Panc1 (cell line): ENCODE data around the gene STIL. TPM values are rescaled to one million over a fixed set of nuclear protein-coding genes. Genes with fewer than 3 reads are reported as not detected.
"Not testable (repeated sequence)": the region's sequence is repeated elsewhere in the genome, so short reads cannot be mapped to it uniquely, and the experiment has no call there.

Experiments used
- ATAC-seq: fragments of 200-7000 bp; cut with Tn5 transposase; 2 replicates; pipeline ENCODE4 v1.9.1; 2020; ENCODE audit warnings: mild to moderate bottlenecking, moderate library complexity
- BruUV-seq: library from RNA; stranded (reverse); fragments of 400-500 nt; replicated peaks from 2 replicates; lab custom pipeline; 2021; lab: Mats Ljungman, UMichigan
- CTCF ChIA-PET: fragments of 300-600 bp; sonication (Branson Sonifier 250); formaldehyde crosslinking; loops from one replicate; lab custom pipeline; 2022; ENCODE audit warnings: antibody characterized with exemption; lab: Charles Lee
- POLR2A ChIA-PET: fragments of 300-600 bp; sonication (Branson Sonifier 250); formaldehyde crosslinking; loops from one replicate; lab custom pipeline; 2022; ENCODE audit warnings: antibody characterized with exemption; lab: Charles Lee
- DNase-seq: peaks from one replicate; pipeline ENCODE4 v3.0.0-alpha.2; 2010; ENCODE audit warnings: low read depth, low spot score
- H3K27ac ChIP-seq: 2 replicates; pipeline ENCODE4 v1.5.1; 2011; ENCODE audit warnings: mild to moderate bottlenecking, low read length, inconsistent platforms
- H3K27me3 ChIP-seq: fragments of 200-500 bp; sonication (Bioruptor generic); 2 replicates; pipeline ENCODE4 v1.6.0; 2014; ENCODE audit warnings: low read length, inconsistent platforms; ENCODE audit not compliant: control insufficient read depth, insufficient read depth
- H3K36me3 ChIP-seq: fragments of 200-500 bp; sonication (Bioruptor generic); 2 replicates; pipeline ENCODE4 v1.5.1; 2014; ENCODE audit warnings: inconsistent platforms, mild to moderate bottlenecking, low read length, moderate library complexity; ENCODE audit not compliant: control insufficient read depth, insufficient read depth
- H3K4me1 ChIP-seq: 2 replicates; pipeline ENCODE4 v1.5.1; 2011; ENCODE audit warnings: inconsistent platforms, mild to moderate bottlenecking, low read length, moderate library complexity; ENCODE audit not compliant: control insufficient read depth, insufficient read depth
- H3K4me3 ChIP-seq, 2 experiments: 2 replicates each; pipeline ENCODE4 v1.5.1; 2011 to 2012; ENCODE audit warnings: low read depth in 2 of 2, low read length in 2 of 2, mild to moderate bottlenecking in 2 of 2, inconsistent platforms in 1 of 2, moderate library complexity in 1 of 2
- H3K9me3 ChIP-seq: fragments of 200-500 bp; sonication (Bioruptor generic); 2 replicates; pipeline ENCODE4 v1.5.1; 2014; ENCODE audit warnings: low read depth, mild to moderate bottlenecking, inconsistent platforms, low read length, moderate library complexity; ENCODE audit not compliant: control insufficient read depth, insufficient read depth
- POLR2AphosphoS5 ChIP-seq: IDR thresholded peaks from 2 replicates; pipeline ENCODE4 v1.6.1; 2012; ENCODE audit warnings: mild to moderate bottlenecking, low read depth, low read length, moderate library complexity
- REST ChIP-seq, 2 experiments: IDR thresholded peaks; 2 replicates each; pipeline ENCODE4 v1.6.1; 2011 to 2012; ENCODE audit warnings: low read depth in 2 of 2, control low read depth in 1 of 2, low read length in 1 of 2, mild to moderate bottlenecking in 1 of 2, moderate library complexity in 1 of 2; ENCODE audit not compliant: insufficient read depth in 1 of 2
- SIN3A ChIP-seq: IDR thresholded peaks from 2 replicates; pipeline ENCODE4 v1.6.1; 2012; ENCODE audit warnings: low read depth, mild to moderate bottlenecking, low read length, moderate library complexity, borderline replicate concordance; ENCODE audit not compliant: insufficient read depth
- TCF7L2 ChIP-seq: IDR thresholded peaks from 2 replicates; pipeline ENCODE4 v1.6.1; 2011; ENCODE audit warnings: mild to moderate bottlenecking, low read depth, low read length, inconsistent platforms
- in situ Hi-C: cut with HindIII; loops from 2 replicates; pipeline ENCODE4 v1.10.0; 2016; ENCODE audit warnings: low sequenced_read_pairs, low pct_unique_long_range_greater_than_20kb
- intact Hi-C: fragments of 100-400 bp; cut with micrococcal nuclease; formaldehyde crosslinking; loops from one replicate; pipeline ENCODE4 v1.10.0; 2022; ENCODE audit not compliant: unreplicated experiment
- total RNA-seq: library from RNA; stranded (reverse); gene quantifications from one replicate; pipeline ENCODE4 v1.2.1, GENCODE V29; 2021; ENCODE audit not compliant: unreplicated experiment
- TF ChIP-seq, protein P1 (sequence below): fragments of 450-650 bp; IDR thresholded peaks from 2 replicates; pipeline ENCODE4 v1.5.1; 2017; ENCODE audit warnings: mild to moderate bottlenecking

Gene STIL
- total RNA-seq, 1 experiment from 2014 or later, result 31.6 TPM

DNA sequence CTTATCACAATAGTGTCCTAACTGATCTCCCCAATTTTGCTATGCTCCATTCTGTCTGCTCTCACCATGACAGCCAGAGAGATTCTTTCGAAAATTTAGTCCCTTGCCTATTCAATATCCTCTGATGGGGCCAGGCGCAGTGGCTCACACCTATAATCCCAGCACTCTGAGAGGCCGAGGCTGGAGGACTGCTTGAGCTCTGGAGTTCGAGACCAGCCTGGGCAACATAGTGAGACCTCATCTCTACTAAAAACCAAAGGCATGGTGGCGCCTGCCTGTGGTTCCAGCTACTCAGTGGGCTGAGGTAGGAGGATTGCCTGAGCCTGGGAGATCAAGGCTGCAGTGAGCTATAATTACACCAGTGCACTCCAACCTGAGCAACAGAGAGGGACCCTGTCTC, 108.0 kb downstream of the STIL start:
- H3K27me3 ChIP-seq, result peaks cover 3% of the 10 kb centered on the region
- BruUV-seq, result no TSS peak
- H3K36me3 ChIP-seq, result no peaks in the 10 kb centered on the region
- no peak for ATAC-seq
- intact Hi-C loops (no loop called here), in situ Hi-C loops (no loop called here)
- H3K27ac ChIP-seq, result no peak overlapping the region
- H3K9me3 ChIP-seq, result no peaks in the 10 kb centered on the region
- no peak for DNase-seq
- CTCF ChIA-PET, result no interaction called here
- H3K4me1 ChIP-seq, result no peaks in the 10 kb centered on the region
- TF ChIP-seq POLR2AphosphoS5 (no peak), REST (IDR thresholded peaks at IDR 0.05; ENCODE audit: insufficient read depth in 1 of 2, low read depth in 2 of 2, low read length in 1 of 2) (no peak), TCF7L2 (no peak), SIN3A (no peak)
- TF ChIP-seq, protein P1, sequence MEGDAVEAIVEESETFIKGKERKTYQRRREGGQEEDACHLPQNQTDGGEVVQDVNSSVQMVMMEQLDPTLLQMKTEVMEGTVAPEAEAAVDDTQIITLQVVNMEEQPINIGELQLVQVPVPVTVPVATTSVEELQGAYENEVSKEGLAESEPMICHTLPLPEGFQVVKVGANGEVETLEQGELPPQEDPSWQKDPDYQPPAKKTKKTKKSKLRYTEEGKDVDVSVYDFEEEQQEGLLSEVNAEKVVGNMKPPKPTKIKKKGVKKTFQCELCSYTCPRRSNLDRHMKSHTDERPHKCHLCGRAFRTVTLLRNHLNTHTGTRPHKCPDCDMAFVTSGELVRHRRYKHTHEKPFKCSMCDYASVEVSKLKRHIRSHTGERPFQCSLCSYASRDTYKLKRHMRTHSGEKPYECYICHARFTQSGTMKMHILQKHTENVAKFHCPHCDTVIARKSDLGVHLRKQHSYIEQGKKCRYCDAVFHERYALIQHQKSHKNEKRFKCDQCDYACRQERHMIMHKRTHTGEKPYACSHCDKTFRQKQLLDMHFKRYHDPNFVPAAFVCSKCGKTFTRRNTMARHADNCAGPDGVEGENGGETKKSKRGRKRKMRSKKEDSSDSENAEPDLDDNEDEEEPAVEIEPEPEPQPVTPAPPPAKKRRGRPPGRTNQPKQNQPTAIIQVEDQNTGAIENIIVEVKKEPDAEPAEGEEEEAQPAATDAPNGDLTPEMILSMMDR, result no peak
- H3K4me3 ChIP-seq, result no peak overlapping the region
- POLR2A ChIA-PET, result no interaction called here

- CTCF ChIA-PET, H3K4me1 ChIP-seq, DNase-seq, intact Hi-C loops, BruUV-seq, H3K27ac ChIP-seq, POLR2A ChIA-PET, H3K27me3 ChIP-seq, in situ Hi-C loops, H3K9me3 ChIP-seq, H3K36me3 ChIP-seq, ATAC-seq, H3K4me3 ChIP-seq: not testable (repeated sequence)
Measured at GRCh38 chr1:47203504-47203903, 110.4 kb downstream of the STIL start.

DNA sequence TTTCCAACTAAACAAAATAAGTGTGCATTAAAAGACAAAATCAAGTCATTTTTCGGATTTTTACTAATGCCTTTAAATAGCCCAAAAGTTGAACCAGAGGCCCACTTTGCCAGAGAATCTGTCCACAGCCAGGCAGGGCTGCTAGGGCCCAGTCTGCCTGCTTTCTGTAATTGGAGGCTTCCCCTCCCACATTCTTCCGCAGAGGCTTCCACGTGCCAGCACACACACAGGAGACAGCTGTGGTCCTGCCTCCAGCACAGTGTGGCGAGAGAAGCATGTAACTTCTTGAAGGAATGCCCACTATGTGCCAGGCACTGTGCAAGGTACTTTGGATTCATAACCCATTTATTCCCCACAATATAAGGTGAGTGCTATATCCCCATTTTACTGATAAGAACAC, 112.8 kb downstream of the STIL start:
- intact Hi-C loops (no loop called here), in situ Hi-C loops (no loop called here)
- no peak overlapping the region for H3K27ac ChIP-seq
- TF ChIP-seq, protein P1, result no peak
- TF ChIP-seq TCF7L2 (no peak), REST (IDR thresholded peaks at IDR 0.05; ENCODE audit: insufficient read depth in 1 of 2, low read depth in 2 of 2, low read length in 1 of 2) (no peak), SIN3A (no peak), POLR2AphosphoS5 (no peak)
- H3K4me1 ChIP-seq, result no peaks in the 10 kb centered on the region
- DNase-seq, result no peak
- H3K4me3 ChIP-seq, result no peak overlapping the region
- H3K9me3 ChIP-seq, result no peaks in the 10 kb centered on the region
- no peak for ATAC-seq
- H3K27me3 ChIP-seq, result peaks cover 5% of the 10 kb centered on the region
- POLR2A ChIA-PET, result interaction anchor here (0.6 kb wide), 1 partner anchor 233 kb away, joined by 4 read pairs; no protein-coding TSS in a partner anchor
- CTCF ChIA-PET, result no interaction called here
- H3K36me3 ChIP-seq, result no peaks in the 10 kb centered on the region
- BruUV-seq, result no TSS peak
